HuH-7 (cell line): ENCODE results near the gene PJA2.
"Not testable (repeated sequence)": the region's sequence is repeated elsewhere in the genome, so short reads cannot be mapped to it uniquely, and the experiment has no call there.

Experiments used
- DNase-seq: peaks from one replicate; pipeline ENCODE4 v3.0.0; 2011; ENCODE audit warnings: low spot score

The PJA2 gene, protein sequence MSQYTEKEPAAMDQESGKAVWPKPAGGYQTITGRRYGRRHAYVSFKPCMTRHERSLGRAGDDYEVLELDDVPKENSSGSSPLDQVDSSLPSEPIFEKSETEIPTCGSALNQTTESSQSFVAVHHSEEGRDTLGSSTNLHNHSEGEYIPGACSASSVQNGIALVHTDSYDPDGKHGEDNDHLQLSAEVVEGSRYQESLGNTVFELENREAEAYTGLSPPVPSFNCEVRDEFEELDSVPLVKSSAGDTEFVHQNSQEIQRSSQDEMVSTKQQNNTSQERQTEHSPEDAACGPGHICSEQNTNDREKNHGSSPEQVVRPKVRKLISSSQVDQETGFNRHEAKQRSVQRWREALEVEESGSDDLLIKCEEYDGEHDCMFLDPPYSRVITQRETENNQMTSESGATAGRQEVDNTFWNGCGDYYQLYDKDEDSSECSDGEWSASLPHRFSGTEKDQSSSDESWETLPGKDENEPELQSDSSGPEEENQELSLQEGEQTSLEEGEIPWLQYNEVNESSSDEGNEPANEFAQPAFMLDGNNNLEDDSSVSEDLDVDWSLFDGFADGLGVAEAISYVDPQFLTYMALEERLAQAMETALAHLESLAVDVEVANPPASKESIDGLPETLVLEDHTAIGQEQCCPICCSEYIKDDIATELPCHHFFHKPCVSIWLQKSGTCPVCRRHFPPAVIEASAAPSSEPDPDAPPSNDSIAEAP

DNA sequence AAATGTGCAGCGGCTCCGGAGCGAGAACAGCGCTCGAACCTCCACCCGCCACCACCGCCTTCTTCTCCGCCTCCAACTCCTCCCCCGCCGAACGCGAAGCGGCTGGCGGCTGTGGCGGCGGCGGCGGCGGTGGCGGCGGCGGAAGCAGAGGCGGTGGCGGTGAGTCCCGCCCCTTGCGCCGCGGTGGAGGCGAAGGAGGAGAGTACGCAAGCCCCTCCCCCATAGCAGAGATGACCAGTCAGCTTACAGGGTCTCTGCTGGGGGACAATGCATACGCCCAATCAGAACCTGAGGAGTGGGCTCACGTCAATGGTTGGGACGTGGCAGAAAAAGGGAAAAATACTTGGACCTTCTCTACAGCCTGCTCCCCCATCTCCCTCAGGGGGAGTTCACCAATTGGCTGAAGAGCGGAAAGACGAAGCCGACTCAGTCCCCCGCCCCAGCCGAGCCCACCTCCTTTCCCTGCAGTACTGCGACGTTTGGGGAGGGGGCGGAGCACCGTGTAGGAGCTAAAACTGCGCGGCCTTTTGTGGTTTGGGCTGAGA, at the start of gene PJA2:
PJA2 (minus strand) TSS at position 131 of the 545 bp plus-strand sequence. CDS start 26,541 bp downstream, outside the sequence.
- DNase-seq: peak; percentile 88

DNA sequence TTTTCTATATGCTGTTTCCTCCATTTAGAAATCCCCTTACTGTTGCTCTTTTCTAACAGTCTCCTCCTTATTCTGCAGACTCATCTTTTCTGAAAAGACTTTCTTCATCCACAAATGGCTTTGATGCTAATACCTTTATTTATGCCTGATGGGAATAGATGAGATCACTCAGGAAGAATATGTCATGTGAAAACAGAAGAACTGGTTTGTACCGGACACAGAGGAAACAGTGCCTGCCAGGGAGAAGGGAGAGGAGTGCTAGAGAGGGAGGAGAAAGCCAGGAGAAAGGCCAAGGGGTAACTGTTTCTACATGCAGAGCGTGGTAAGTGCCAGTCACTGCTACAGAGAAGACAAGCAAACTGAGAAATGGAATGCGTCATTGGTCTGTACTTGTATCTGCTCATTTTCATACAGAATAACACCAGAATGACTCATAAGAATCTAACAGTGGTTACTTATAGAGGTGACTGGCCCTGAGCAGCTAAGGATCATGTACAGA, 45.9 kb upstream of the PJA2 start:
- DNase-seq: no peak

GRCh38 chr5:109454731-109455505, 45.1 kb upstream of the PJA2 start:
- DNase-seq: no peak

- DNase-seq: no peak
Observed at GRCh38 chr5:109453251-109453650, 43.5 kb upstream of the PJA2 start.

DNA sequence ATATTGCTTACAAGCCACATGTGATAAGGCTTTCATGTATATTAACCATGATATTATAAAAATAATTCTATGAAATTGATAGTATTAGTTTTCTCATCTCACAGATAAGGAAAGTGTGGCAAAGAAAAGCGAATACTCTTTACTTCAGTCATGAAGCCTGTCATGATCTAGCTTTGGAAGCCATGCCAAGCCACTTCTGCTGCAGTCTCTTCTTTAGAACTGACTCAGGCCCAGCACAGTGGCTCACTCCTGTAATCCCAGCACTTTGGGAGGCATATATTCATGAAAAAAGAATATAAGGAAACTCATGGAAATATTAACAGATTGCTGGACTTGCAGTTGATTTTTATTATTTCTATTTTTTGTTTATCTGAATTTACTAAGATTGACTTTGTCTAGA, 42.9 kb upstream of the PJA2 start:
- no peak for DNase-seq

DNA sequence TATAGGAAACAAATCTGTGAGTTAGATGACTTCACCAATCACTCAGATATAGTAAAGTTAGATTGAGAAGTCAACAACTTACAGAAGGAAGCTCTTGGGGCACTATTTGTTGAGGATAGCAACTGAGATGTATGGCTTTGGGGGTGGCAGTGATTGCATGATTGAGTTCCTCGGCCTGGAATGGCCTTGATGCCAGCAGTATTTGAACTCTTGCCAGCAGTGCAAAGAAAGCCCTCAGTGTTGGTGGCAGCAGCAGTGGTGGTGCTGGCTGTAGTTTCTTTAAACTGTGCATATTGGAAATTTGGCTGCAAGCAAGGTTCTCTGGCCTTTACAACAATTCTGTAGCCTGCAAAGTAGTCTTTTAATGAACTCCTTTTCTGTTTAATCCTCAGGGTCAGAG, 41.4 kb upstream of the PJA2 start:
- no peak for DNase-seq

- no peak for DNase-seq
Observed at GRCh38 chr5:109450129-109450877, 40.5 kb upstream of the PJA2 start.

DNA sequence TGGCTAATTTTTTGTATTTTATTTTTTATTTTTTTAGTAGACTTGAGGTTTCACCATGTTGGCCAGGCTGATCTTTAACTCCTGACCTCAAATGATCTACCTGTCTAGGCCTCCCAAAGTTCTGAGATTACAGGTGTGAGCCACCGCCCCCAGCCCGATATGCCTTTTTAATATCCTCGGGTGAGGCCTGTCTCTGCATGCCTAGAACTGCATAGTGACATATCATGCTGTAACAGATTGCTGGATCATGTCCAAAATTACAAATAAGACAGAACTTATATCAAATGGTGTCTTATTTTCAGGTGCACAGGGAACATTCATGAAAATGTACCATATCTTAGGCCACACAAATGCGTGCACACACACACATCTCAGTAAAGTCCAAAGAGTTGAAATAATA, 39.1 kb upstream of the PJA2 start:
- no peak for DNase-seq

DNA sequence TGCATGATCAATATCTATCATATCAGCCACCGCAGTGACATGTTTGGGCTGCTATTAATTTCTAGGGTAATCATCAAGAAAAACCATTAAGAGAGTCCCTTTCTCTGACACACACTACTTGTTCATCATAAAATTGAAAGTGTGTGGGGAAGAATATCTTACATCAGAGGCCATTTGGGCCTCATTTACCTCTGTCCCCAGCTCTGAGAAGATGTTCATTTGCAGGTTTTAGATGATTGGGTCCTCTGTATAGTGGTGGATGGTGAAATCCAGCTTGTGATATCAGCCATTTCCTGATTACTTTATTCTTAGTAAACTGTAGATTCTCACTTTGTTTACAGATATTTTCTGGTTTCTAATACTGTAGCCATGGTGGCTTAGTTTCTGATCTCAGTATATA, 29.8 kb upstream of the PJA2 start:
- DNase-seq: no peak

DNA sequence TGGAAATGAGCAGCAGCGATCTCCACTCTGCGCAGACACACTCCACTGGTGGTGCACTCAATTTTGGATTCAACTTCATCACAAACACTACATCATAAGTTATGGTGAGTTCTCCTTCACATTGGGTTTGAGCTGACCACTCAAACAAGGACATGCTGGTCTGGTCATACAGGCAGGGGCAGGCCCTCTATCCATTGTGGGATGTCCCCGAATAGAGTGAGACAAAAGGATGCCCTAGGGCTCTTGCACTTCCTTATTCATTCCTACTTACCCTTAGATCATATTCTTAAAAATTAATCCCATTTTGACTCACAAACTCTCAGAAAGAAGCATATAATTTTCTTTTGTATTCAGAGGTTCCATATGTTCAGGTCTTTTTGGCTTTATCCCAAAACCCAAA, 16.3 kb upstream of the PJA2 start:
- DNase-seq: no peak

- not testable (repeated sequence) for DNase-seq
Observed at GRCh38 chr5:109425521-109425920, 15.7 kb upstream of the PJA2 start.

DNA sequence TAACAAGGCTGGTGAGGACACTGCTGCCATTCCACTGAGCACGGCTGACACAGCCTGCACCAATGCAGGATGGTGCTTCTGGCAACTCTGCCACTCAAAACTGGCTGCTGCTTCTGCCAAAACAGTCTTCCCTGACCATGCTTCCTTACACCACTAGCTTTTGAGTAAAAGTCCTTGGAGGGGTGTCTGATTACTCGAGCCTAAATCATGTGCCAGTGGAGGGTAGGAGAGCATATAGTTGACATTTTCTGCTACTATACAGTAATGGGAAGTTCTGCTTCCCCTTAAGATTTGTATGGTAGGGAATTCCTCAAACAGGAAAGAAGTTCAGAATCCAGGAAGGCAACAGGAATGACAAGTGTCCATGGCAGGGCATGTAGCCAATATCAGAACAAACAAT, 12.2 kb upstream of the PJA2 start:
- DNase-seq: no peak

DNA sequence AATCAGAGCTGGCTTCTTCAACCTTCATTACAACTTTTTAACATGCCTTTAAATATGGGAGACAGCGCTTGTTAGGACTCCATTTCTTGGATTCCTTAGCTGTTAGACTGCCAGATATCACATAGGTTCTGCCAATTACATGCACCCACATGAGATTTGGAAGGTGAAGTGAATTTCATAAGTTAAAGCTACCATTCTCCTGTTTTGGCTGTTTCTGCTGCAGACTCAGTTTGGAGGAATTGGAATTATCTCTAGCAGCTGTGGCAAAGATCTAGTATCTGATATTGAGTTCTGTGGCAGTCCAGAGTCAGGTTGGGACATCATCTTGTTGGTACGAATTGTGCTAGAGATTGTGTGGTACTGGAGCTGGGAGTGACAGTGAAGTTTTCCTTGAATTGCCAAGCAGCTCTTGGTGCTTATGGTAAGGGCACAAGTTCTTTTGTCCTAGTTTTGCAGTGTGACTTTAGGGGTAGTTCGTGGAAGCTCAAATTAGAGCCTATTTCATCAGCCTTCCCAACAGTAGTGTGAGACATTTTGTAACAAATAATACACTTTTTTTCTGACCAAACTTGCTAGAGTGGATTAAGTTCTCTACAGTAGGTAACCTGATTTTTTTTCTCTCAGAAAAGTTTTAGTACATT, 9.1 kb upstream of the PJA2 start:
- no peak for DNase-seq

DNA sequence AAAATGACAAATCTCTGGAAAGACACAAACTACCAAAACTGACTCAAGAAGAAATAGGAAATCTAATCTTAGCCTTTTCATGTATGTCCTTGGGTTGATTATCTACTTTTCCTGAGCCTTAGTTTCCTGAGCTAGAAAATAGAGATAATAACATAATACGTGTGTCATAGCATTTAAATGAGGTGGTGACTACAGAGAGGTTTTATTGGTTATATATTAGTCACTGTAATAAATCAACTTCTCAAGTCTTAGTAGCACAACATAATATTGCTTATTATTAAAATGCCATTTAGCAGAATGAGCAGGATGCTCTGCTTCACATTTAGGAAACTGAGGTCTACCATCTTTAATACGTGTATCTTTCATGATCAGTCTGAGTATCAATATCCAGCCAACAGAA, 7.1 kb upstream of the PJA2 start:
- DNase-seq: no peak

DNA sequence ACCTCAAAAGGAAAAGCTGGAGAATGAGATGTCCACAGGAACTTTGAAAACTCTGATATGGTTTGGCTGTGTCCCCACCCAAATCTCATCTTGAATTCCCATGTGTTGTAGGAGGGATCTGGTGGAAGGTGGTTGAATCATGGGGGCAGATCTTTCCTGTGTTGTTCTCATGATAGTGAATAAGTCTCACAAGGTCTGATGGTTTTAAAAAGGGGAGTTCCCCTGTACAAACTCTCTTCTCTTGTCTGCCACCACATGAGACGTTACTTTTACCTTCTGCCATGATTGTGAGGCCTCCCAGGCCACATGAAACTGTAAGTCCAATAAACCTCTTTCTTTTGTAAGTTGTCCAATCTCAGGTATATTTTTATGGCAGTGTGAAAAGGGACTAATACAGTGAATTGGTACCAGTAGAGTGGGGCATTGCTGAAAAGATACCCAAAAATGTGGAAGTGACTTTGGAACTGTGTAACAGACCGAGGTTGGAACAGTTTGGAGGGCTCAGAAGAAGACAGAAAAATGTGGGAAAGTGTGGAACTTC, 4.2 kb upstream of the PJA2 start:
- DNase-seq: not testable (repeated sequence)

GRCh38 chr5:109413458-109413857, 3.7 kb upstream of the PJA2 start:
- DNase-seq: no peak

DNA sequence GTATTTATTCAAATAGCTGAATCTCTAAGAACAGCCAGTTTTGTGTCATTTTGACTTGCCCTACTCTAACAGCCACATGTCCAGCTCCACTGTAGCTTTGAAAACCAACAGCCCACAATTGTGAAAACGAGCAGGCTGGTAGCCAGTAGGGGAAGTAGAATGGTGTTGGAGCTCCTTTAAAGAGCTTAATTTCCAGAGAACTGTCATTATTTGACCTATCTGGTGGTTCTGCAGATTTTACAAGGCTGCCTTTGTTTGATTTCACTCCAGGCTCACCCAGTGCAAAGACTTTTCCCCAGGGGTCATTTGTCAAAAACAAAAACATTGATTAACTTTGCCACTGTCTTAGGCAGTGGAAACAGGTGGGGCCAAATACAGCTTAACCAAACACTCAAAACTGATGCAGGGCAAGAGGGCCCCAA, 3.2 kb upstream of the PJA2 start:
- DNase-seq: peak; percentile 8

DNA sequence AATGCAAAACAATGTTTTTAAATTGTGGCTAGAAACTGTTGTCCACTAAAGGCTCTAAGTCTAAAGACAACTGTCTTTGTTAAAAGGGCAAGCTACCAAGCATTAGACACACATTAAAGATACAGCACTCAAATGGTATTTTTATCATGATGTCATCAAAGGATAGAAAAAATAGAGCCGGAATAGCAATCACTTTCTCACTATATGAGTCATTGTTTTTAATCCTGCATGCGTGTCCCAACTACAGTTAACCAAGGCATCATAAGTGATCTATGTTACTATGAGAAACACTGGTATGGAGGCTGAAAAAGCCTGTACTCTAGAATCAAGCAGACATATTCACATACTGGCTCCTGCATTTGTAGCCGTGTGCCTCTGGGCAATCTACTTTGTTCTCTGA, 1.9 kb upstream of the PJA2 start:
- DNase-seq: no peak

GRCh38 chr5:109411149-109411514, 1.4 kb upstream of the PJA2 start:
- DNase-seq: no peak

GRCh38 chr5:109410389-109411148, 795 bp upstream of the PJA2 start:
- peak; percentile 41 for DNase-seq
